ENCODE measurements around the gene LMBR1.

- no peak for TF ChIP-seq POLR2A (IDR thresholded peaks at IDR 0.05; ENCODE audit: low read depth)
- no peak for TF ChIP-seq CTCF (IDR thresholded peaks at IDR 0.05)
- no peak for TF ChIP-seq POLR2AphosphoS5 (IDR thresholded peaks at IDR 0.05)
- no peak for TF ChIP-seq EP300 (IDR thresholded peaks at IDR 0.05)
Observed at GRCh38 chr7:156875766-156876165, 17.2 kb downstream of the LMBR1 start.
